WTC11 (cell line): ENCODE measurements around the gene HECTD4. TPM values are rescaled to one million over a fixed set of nuclear protein-coding genes. Genes with fewer than 3 reads are reported as not detected.

Source experiments
- microRNA-seq: library from miRNA; unstranded; fragments of <30 nt; microRNA quantifications from one replicate; pipeline ENCODE4 v1.2.0, GENCODE V29; 2022; ENCODE audit warnings: borderline number of aligned reads
- total RNA-seq: library from RNA; stranded (reverse); gene quantifications from 3 replicates; pipeline ENCODE4 v1.2.3, GENCODE V29; 2021

HECTD4 gene
- total RNA-seq, 1 experiment from 2014 or later, result 31.7 TPM

Small RNA genes lying within 50 kb of the gene (microRNA-seq; reads per million reads assigned to microRNA genes)
- gene MIR6861, result not detected

Other genes with a start within 250 kb of the HECTD4 start
- gene RPL6, start 27.2 kb upstream of the HECTD4 start, total RNA-seq, result 1,730 to 1,803 TPM (median 1,794 TPM) in 3 replicates
- gene PTPN11, start 36.5 kb upstream of the HECTD4 start, total RNA-seq, result 112 TPM in 3 replicates